Peyer's patch (tissue), 4 donors: ENCODE measurements around the gene FCAR.

Experiments used
- CTCF ChIP-seq, 6 experiments: fragments of 450-650 bp in 4 of 6; fragments of 200-600 bp in 2 of 6; sonication (generic) in 1 of 6; IDR thresholded peaks; one replicate each; pipeline ENCODE4 v1.5.1; 2017 to 2019; ENCODE audit warnings: antibody characterized with exemption in 6 of 6, mild to moderate bottlenecking in 3 of 6, moderate library complexity in 1 of 6
- POLR2A ChIP-seq, 2 donors: fragments of 450-650 bp; IDR thresholded peaks; one replicate each; pipeline ENCODE4 v1.5.1; 2017; ENCODE audit warnings: antibody characterized with exemption in 2 of 2, mild to moderate bottlenecking in 2 of 2, moderate library complexity in 2 of 2

DNA sequence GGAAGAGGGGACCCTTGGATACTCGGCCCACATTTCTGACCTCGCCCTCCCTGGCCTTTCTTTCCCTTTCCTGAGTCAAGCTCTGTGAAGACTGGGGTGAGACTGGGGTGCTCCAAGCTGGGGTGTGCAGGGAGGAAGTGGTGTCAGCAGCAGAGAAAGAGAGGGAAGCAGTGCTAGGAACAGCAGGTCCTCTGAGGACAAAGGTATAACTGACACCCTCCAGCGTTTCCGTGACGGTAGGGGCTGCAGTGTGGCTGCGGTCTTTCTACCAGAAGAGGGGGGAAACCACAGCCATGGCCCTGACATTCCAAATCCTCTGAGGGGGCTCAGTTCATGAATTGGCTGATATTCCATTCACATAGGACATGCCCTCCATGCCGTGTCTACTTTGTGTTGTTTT is 22.7 kb upstream of the FCAR start:
- TF ChIP-seq CTCF (IDR thresholded peaks at IDR 0.05) (no peak), POLR2A (IDR thresholded peaks at IDR 0.05) (no peak)
